HL-60 (cell line): ENCODE measurements around the gene TMEM45A.

Experiments used
- GABPA ChIP-seq: IDR thresholded peaks from 2 replicates; pipeline ENCODE4 v1.6.1; 2012; ENCODE audit warnings: low read depth
- POLR2AphosphoS5 ChIP-seq: IDR thresholded peaks from 2 replicates; pipeline ENCODE4 v1.6.1; 2012; ENCODE audit warnings: low read depth
- REST ChIP-seq: IDR thresholded peaks from 2 replicates; pipeline ENCODE4 v1.6.1; 2012; ENCODE audit warnings: low read depth; ENCODE audit not compliant: insufficient replicate concordance
- SPI1 ChIP-seq: IDR thresholded peaks from 2 replicates; pipeline ENCODE4 v1.6.1; 2012; ENCODE audit warnings: low read depth, mild to moderate bottlenecking, borderline replicate concordance
- TF ChIP-seq, protein P1 (sequence below): IDR thresholded peaks from one replicate; pipeline ENCODE4 v1.5.1; 2011; ENCODE audit warnings: low read length, control low read depth, inconsistent platforms; ENCODE audit not compliant: insufficient read depth

DNA sequence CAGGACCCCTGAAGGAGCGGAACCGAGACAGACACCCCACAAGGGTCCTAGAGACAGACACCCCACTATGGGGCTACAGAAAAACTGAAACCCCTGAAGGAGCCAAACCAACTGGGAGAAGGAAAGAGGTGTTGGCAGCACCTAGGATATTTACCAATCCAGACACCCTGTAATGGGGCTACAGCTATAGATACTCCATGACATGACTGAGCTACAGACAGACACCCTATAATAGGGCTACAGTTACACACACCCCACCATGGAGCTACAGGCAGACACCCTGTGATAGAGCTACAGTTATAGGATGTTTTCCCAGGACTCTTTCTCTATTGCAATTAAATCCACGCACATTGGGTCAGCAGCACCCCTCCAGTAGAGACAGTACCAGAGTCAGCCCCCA is 94.4 kb downstream of the TMEM45A start:
- TF ChIP-seq POLR2AphosphoS5 = no peak
- TF ChIP-seq, protein P1, sequence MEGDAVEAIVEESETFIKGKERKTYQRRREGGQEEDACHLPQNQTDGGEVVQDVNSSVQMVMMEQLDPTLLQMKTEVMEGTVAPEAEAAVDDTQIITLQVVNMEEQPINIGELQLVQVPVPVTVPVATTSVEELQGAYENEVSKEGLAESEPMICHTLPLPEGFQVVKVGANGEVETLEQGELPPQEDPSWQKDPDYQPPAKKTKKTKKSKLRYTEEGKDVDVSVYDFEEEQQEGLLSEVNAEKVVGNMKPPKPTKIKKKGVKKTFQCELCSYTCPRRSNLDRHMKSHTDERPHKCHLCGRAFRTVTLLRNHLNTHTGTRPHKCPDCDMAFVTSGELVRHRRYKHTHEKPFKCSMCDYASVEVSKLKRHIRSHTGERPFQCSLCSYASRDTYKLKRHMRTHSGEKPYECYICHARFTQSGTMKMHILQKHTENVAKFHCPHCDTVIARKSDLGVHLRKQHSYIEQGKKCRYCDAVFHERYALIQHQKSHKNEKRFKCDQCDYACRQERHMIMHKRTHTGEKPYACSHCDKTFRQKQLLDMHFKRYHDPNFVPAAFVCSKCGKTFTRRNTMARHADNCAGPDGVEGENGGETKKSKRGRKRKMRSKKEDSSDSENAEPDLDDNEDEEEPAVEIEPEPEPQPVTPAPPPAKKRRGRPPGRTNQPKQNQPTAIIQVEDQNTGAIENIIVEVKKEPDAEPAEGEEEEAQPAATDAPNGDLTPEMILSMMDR = no peak
- TF ChIP-seq REST = no peak
- TF ChIP-seq GABPA = no peak
- no peak for TF ChIP-seq SPI1
